Heart right ventricle (tissue), 16 donors: ENCODE results near the gene OTUD5. TPM values are rescaled to one million over a fixed set of nuclear protein-coding genes. Genes with fewer than 3 reads are reported as not detected.

ENCODE experiments used
- ATAC-seq, 8 donors: fragments of 200-7000 bp; cut with Tn5 transposase; one replicate each; pipeline ENCODE4 v1.9.1; 2020; ENCODE audit warnings: mild to moderate bottlenecking in 8 of 8, moderate library complexity in 8 of 8, moderate number of reproducible peaks in 1 of 8
- DNase-seq, 2 donors: peaks; one replicate each; pipeline ENCODE4 v3.0.0-alpha.2; 2020
- H3K27ac ChIP-seq, 10 donors: fragments of 200-600 bp; sonication (generic) in 2 of 10; one replicate each; pipeline versions ENCODE4 v1.5.0 to v1.8.0; 2020 to 2022; ENCODE audit warnings: mild to moderate bottlenecking in 3 of 10
- H3K27me3 ChIP-seq, 7 donors: fragments of 200-600 bp; one replicate each; pipeline ENCODE4 v1.8.0; 2021 to 2022; ENCODE audit warnings: mild to moderate bottlenecking in 2 of 7
- H3K36me3 ChIP-seq, 9 donors: fragments of 200-600 bp; sonication (generic) in 1 of 9; one replicate each; pipeline versions ENCODE4 v1.5.0 to v1.8.0; 2020 to 2022; ENCODE audit warnings: mild to moderate bottlenecking in 2 of 9
- H3K4me1 ChIP-seq, 9 donors: fragments of 200-600 bp; sonication (generic) in 1 of 9; one replicate each; pipeline versions ENCODE4 v1.5.0 to v1.8.0; 2020 to 2022; ENCODE audit warnings: mild to moderate bottlenecking in 4 of 9
- H3K4me3 ChIP-seq, 10 donors: fragments of 200-600 bp; sonication (generic) in 2 of 10; one replicate each; pipeline versions ENCODE4 v1.5.0 to v1.8.0; 2020 to 2022; ENCODE audit warnings: mild to moderate bottlenecking in 7 of 10, moderate library complexity in 2 of 10
- H3K9me3 ChIP-seq, 11 donors: fragments of 200-600 bp in 10 of 11; sonication (generic) in 2 of 11; one replicate each; pipeline versions ENCODE4 v1.5.0 to v1.8.0; 2013 to 2022; ENCODE audit warnings: mild to moderate bottlenecking in 2 of 11, control low read depth in 1 of 11, moderate library complexity in 1 of 11
- CTCF ChIP-seq, 9 donors: fragments of 200-600 bp; sonication (generic) in 2 of 9; IDR thresholded peaks; one replicate each; pipeline versions ENCODE4 v1.5.0 to v1.8.0; 2021 to 2022; ENCODE audit warnings: antibody characterized with exemption in 9 of 9, mild to moderate bottlenecking in 5 of 9, moderate library complexity in 1 of 9
- WGBS, 2 donors: extraction: QIAGEN DNeasy Blood & Tissue Kit; methylation state at CpG; one replicate each; pipeline ENCODE4 v1.1.7; 2013; ENCODE audit warnings: inconsistent platforms in 1 of 2; 5-methylcytosine and 5-hydroxymethylcytosine counted together
- intact Hi-C, 10 donors: fragments of 100-400 bp; cut with DNase I; formaldehyde crosslinking; loops; one replicate each; pipeline versions ENCODE4 v1.11.1 to v1.14.2; 2022
- polyA plus RNA-seq, 2 donors: library from polyadenylated mRNA; stranded (reverse); fragments of 200-250 nt; gene quantifications; one replicate each; pipeline ENCODE4 v1.2.3, GENCODE V29; 2013
- total RNA-seq, 10 donors: library from RNA; stranded (reverse); fragmentation: NEBNext Ultra II Directional in 3 of 10; extraction: Animal tissue kit (Norgen Biotek cat#: 25700) in 3 of 10; gene quantifications; one replicate each; pipeline versions ENCODE4 v1.2.1 to v1.2.4, GENCODE V29; 2021 to 2023
- donor health status: Arrhythmogenic right ventricular cardiomyopathy.
- donor health status: ischemic (EF 13 %, LVEDD 7.1; RV severe dilation, severe dysfunction).
- donor health status: healthy with polysubstance abuse.
- donor health status: DM: no; HTN: yes; CAD: no.
- donor health status: DM: no; HTN: no; CAD: no.
- donor health status: ischemic (EF 25% LVEDD 6.9; RV normal size, moderate dysfunction).
- donor health status: ischemic (EF 25% LVEDD 5.7; RV mildly dilated, moderate dysfunction).
- donor health status: healthy.
- donor health status: DM: yes; HTN: yes; CAD: no.
- donor health status: Ischemic cardiomyopathy.
- donor health status: ischemic (EF 35%, LVEDD 5.7; RV mildly dilated, moderate dysfunction).
- donor health status: nonischemic (EF 11% LVEDD 7.7; RV severe dilation, severe dysfunction).
- donor health status: DM: yes; HTN: yes; CAD: no.
- donor health status: PGD.
- donor health status: ischemic (EF 29% LVEDD 5.4; RV normal size, mild dysfunction).
- donor health status: nonischemic (EF 23%, LVEDD 6.1; RV moderate dilation, normal function).

OTUD5 gene
- total and polyA plus RNA-seq, 12 donors, result 17.9 to 27.3 (median 24.7) TPM

GRCh38 chrX:48902776-48903175 is 54.6 kb downstream of the OTUD5 start:
- Histone ChIP-seq H3K36me3 (peaks cover 0 to 79% (median 0%) of the 10 kb centered on the region in 9 donors), H3K9me3 (peaks cover 0 to 6% (median 0%) of the 10 kb centered on the region in 11 donors), H3K27ac (no peak overlapping the region), H3K4me1 (peaks cover 0 to 17% (median 5%) of the 10 kb centered on the region in 9 donors), H3K4me3 (no peak overlapping the region), H3K27me3 (no peaks in the 10 kb centered on the region)
- WGBS, 2 donors, result 75 to 87% methylated on average over 13 to 14 of the region's 14 CpGs
- TF ChIP-seq CTCF (IDR thresholded peaks at IDR 0.05), result no peak
- ATAC-seq (no peak), DNase-seq (no peak)
- intact Hi-C loops, result loop anchor here in 1 of 10 donors (10.0 kb wide), 1 partner anchor 98 kb away; the partner anchor contains the start of gene HDAC6

- WGBS, 2 donors, result 92 to 95% methylated on average over 20 of the region's 20 CpGs
- intact Hi-C loops, result loop anchor here in 1 of 10 donors (10.0 kb wide), 1 partner anchor 97 kb away; the partner anchor contains the start of gene HDAC6
Measured at GRCh38 chrX:48902135-48902534, 55.3 kb downstream of the OTUD5 start.

GRCh38 chrX:48901069-48901468 is 56.3 kb downstream of the OTUD5 start:
- 89 to 92% methylated on average over 7 of the region's 7 CpGs for WGBS, 2 donors
- DNase-seq, result no peak
- no peak overlapping the region for H3K27ac ChIP-seq
- H3K9me3 ChIP-seq, result peaks cover 0 to 17% (median 0%) of the 10 kb centered on the region in 11 donors
- no peak for ATAC-seq
- intact Hi-C loops, result loop anchor here in 1 of 10 donors (10.0 kb wide), 1 partner anchor 96 kb away; the partner anchor contains the start of gene HDAC6
- peaks cover 0 to 65% (median 0%) of the 10 kb centered on the region in 9 donors for H3K36me3 ChIP-seq
- no peak overlapping the region for H3K4me3 ChIP-seq
- peaks cover 0 to 24% (median 5%) of the 10 kb centered on the region in 9 donors for H3K4me1 ChIP-seq
- H3K27me3 ChIP-seq, result no peaks in the 10 kb centered on the region
- no peak for TF ChIP-seq CTCF (IDR thresholded peaks at IDR 0.05)

More at GRCh38 chrX:48902135-48902534, 55.3 kb downstream of the OTUD5 start:
- Histone ChIP-seq H3K9me3 (peaks cover 0 to 13% (median 0%) of the 10 kb centered on the region in 11 donors), H3K4me3 (no peak overlapping the region), H3K27ac (no peak overlapping the region), H3K36me3 (peaks cover 0 to 73% (median 0%) of the 10 kb centered on the region in 9 donors), H3K4me1 (peaks cover 0 to 17% (median 5%) of the 10 kb centered on the region in 9 donors), H3K27me3 (no peaks in the 10 kb centered on the region)
- no peak for TF ChIP-seq CTCF (IDR thresholded peaks at IDR 0.05)
- DNase-seq (no peak), ATAC-seq (no peak)

GRCh38 chrX:48899078-48899410 is 58.4 kb downstream of the OTUD5 start:
- no peak for TF ChIP-seq CTCF (IDR thresholded peaks at IDR 0.05)
- WGBS, 2 donors, result 86 to 93% methylated on average over 7 to 8 of the region's 8 CpGs
- H3K9me3 ChIP-seq, result peaks cover 0 to 17% (median 0%) of the 10 kb centered on the region in 11 donors
- intact Hi-C loops, result loop anchor here in 2 of 10 donors (5.0 to 10.0 kb wide), 2 partner anchors 97 to 254 kb away; partner anchors contain the start of gene HDAC6 (in 2 of the 2)
- no peaks in the 10 kb centered on the region for H3K27me3 ChIP-seq
- no peak for DNase-seq
- no peak for ATAC-seq
- peaks cover 0 to 56% (median 0%) of the 10 kb centered on the region in 9 donors for H3K36me3 ChIP-seq
- no peak overlapping the region for H3K27ac ChIP-seq
- H3K4me3 ChIP-seq, result no peak overlapping the region
- peaks cover 0 to 24% (median 5%) of the 10 kb centered on the region in 9 donors for H3K4me1 ChIP-seq
